Peyer's patch (tissue), 4 donors: ENCODE data around the gene MTFR1L.

Experiments
- CTCF ChIP-seq, 6 experiments: fragments of 450-650 bp in 4 of 6; fragments of 200-600 bp in 2 of 6; sonication (generic) in 1 of 6; IDR thresholded peaks; one replicate each; pipeline ENCODE4 v1.5.1; 2017 to 2019; ENCODE audit warnings: antibody characterized with exemption in 6 of 6, mild to moderate bottlenecking in 3 of 6, moderate library complexity in 1 of 6
- POLR2A ChIP-seq, 2 donors: fragments of 450-650 bp; IDR thresholded peaks; one replicate each; pipeline ENCODE4 v1.5.1; 2017; ENCODE audit warnings: antibody characterized with exemption in 2 of 2, mild to moderate bottlenecking in 2 of 2, moderate library complexity in 2 of 2

GRCh38 chr1:25829046-25829445 lies 9.3 kb downstream of the MTFR1L start:
- no peak for TF ChIP-seq CTCF (IDR thresholded peaks at IDR 0.05)
- no peak for TF ChIP-seq POLR2A (IDR thresholded peaks at IDR 0.05)
